22Rv1 (cell line): ENCODE measurements around the gene UBXN2A.

Experiments used
- ZFX ChIP-seq: fragments of 450-650 bp; IDR thresholded peaks from 2 replicates; pipeline ENCODE4 v1.6.1; 2017; ENCODE audit warnings: antibody characterized with exemption, borderline replicate concordance
- TF ChIP-seq, protein P1 (sequence below): fragments of 450-650 bp; IDR thresholded peaks from 2 replicates; pipeline ENCODE4 v1.5.1; 2017; ENCODE audit warnings: mild to moderate bottlenecking

DNA sequence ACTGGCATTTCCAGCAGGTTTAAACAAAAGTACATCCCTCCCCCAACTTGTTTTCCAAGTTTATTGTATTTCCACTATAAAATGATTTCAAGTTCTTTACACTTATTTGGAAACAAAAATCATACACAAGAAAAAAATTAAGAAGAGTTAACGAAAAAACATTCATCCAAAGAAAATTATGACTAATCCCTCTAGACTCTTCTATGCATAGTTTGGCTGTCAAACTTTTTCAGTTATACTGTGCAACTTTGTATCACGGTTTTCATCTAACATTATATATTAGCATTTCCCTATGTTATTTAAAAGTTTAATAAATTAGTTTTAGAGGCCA, 106.3 kb downstream of the UBXN2A start:
- TF ChIP-seq, protein P1, sequence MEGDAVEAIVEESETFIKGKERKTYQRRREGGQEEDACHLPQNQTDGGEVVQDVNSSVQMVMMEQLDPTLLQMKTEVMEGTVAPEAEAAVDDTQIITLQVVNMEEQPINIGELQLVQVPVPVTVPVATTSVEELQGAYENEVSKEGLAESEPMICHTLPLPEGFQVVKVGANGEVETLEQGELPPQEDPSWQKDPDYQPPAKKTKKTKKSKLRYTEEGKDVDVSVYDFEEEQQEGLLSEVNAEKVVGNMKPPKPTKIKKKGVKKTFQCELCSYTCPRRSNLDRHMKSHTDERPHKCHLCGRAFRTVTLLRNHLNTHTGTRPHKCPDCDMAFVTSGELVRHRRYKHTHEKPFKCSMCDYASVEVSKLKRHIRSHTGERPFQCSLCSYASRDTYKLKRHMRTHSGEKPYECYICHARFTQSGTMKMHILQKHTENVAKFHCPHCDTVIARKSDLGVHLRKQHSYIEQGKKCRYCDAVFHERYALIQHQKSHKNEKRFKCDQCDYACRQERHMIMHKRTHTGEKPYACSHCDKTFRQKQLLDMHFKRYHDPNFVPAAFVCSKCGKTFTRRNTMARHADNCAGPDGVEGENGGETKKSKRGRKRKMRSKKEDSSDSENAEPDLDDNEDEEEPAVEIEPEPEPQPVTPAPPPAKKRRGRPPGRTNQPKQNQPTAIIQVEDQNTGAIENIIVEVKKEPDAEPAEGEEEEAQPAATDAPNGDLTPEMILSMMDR = no peak
- no peak for TF ChIP-seq ZFX
